HG03095 (cell line): ENCODE measurements around the gene BUB3.

Experiments
- ATAC-seq: cut with Tn5 transposase; IDR thresholded peaks from one replicate; pipeline ENCODE4 v1.9.1; 2021; ENCODE audit warnings: moderate library complexity; ENCODE audit not compliant: unreplicated experiment

The BUB3 gene

DNA sequence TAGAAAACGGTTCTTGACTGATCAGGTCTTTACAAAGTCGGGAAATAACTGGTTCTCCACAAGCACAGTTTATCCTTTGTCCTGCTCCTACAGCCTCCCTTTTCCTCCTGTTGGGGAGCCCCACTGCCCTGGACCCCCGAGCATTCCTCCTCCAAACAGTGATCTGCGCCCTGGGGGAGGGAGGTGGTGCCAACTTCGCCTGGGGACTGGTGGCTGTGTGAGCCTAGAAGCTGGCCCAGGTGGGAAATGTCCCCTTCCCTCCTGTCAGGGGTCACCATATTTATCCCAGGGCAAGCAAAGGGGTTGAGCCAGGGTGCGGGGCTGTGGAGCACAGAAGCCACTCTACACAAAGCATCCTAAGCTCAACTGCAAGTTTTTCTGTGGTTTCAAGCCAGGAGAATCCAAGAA is 13.2 kb upstream of the BUB3 start:
- no peak for ATAC-seq

DNA sequence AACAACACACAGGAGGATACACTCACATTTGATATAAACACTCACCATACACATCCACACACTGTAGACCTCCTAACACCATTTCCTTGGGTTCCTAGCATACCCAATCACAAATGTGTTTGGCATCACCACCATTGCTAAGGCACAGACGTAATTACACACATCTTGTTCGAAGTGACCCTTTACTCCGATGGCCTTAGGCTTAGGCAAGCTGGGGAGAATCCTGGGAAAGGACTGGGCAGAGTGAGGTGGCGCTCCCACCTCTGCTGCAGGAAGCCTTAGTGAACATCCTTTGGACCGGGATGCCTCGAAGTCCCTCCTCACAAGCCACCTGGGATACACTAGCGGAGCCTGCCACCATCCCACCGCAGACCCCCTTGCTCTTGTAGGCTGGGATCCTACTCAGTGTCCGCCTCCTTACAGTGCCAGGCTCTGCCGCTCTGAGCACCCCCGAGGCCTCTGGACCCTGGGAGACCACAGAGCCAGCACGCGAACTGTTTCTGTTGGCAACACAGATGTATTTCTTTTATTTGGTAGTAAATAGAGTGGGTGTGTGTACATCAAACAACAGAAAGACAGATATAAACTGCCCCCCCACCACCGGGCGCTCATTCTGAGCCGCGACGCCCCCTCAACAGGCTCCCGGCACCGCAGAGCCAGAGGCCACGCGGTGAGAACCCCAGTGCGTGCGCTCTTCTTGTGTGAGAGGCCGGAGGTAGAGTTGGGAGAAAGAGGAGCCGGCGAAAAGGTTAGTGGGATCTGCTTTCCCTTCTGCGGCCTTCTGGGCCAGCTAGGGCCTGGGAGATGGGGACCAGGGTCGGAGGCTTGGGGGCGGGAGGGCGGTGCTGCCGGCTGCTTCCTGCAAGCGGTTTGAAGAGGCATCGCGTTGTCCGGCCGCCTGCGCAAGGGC is 12.2 kb upstream of the BUB3 start:
- no peak for ATAC-seq

DNA sequence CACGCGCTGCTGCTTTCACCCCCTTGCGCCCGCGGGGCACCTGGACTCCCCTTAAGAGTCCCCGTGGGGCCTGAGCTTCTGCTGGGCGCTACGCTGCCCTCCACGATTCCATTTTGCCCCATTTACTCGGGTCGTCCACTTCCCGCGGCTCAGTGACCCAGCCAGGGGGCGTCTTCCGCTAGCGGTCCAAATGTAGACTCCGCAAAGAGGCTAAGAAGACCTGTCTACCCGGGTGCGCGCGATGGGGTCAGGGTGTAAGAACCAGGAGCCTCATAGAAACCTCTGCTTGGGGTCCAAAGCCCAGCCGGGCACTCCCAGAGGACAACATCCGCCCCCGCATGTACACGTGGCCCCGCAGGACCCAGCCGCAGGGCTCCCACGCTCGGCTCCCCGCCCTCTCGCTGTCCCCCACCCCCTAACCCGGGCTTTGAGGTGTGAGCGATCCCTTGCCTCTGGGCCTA is 11.5 kb upstream of the BUB3 start:
- ATAC-seq = no peak

DNA sequence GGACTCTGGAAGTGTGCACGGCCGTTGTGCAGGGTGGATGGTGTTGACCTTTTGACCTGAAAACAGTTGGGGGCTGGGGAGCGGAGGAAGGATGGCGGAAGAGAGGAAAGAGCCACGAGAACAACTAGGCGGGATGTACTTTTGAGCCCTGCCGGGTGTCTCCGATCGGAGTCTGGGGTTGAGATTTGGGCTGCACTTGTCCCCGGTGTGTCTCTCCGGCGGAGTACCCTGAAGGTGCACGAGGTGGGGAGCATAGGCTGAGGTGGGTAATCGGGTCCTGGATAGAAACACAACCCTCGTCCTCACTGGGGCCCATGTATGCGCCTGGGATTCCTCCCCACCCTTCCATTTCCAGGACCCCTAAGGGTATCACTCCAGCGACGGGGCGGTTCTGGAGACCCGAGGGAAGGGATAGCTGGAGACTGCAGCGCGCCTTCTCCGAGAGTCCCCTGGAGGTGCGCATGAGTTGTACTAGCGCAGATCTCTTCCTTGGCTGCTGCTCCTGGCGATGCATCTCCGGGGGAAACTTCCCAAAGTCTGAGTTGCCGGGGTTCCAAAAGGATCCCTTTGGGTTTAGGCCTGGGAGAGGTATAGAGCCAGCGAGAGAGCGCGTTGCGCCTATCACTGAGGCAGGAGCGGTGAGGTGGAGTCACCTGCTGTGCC is 10.9 kb upstream of the BUB3 start:
- no peak for ATAC-seq

DNA sequence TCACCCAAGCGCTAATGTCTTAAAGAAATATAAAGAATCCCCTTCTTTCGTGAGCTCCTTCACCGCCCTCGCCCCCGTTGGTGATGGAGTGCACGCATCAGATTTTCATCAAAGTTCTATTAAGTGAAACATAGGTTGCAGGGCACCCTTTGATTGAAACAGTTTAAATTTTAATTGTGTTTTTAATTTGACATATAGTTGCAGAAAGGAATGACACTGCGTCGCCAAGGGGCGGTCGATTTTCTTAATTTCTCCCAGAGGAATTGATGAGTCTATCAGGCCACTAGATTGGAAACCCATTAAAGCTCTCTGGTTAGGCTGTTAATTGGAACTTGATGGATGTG is 10.4 kb upstream of the BUB3 start:
- no peak for ATAC-seq

DNA sequence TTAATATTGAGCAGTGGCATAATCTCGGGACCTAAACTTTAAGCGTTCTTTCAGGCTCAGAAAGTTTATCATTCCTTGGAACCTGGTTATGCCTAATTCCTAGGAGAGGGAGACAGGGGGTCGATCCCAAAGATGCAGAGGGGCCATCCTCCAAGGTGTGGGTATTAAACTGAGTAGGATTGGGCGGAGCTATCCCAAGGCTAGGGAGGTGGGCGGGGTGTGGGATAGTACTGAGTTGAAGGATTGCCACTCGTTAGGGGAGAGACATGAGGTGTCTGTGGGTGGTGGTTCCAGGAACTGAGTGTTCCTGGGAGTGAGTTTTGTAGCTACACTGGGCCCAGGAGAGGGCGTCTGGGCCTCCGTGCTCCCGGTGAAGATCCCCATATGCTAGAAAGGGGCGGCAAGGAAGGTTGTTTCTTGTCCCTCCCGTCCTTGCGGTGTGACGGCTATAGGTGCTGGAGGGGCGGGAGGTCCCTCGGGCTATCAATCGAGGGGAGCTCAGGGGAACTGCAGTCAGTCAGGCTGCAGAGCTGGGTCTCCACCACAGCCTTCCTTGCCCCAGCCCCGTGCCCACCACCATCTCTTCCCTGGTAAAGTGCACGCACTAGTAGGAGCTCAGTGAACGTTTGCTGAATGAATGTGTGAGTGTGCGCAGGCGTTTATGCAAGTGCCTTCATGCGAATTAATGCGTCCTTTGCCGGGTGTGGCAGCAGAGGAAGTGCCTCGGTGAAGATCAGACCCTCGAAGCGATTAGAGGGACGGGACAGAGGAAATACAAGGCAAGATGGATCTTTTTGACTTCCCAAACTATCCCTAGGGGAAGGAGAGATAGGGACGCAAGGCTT is 9.3 kb upstream of the BUB3 start:
- ATAC-seq = no peak

DNA sequence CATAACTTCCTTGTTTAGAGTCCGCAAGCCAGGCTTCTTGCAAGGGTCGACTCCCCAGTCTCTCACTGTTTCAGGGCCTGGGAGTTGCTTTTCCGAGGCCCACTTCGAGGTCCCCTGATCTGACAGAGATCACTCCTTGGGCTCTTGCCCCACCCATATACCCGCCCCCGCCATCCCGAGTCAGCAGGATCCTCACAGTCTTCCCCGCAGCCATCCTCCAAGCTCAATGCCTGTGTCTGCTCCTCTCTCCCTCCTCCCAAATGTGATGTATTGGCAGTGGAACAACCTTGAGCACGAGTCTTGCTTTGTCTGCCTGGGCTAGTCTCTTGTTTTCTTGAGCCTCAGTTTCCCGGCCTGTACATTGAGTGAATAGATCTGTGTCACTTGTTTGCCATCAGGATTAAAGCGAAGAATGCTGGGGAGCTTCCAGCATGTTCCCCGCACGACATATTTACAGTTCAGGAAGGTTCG is 8.6 kb upstream of the BUB3 start:
- no peak for ATAC-seq

DNA sequence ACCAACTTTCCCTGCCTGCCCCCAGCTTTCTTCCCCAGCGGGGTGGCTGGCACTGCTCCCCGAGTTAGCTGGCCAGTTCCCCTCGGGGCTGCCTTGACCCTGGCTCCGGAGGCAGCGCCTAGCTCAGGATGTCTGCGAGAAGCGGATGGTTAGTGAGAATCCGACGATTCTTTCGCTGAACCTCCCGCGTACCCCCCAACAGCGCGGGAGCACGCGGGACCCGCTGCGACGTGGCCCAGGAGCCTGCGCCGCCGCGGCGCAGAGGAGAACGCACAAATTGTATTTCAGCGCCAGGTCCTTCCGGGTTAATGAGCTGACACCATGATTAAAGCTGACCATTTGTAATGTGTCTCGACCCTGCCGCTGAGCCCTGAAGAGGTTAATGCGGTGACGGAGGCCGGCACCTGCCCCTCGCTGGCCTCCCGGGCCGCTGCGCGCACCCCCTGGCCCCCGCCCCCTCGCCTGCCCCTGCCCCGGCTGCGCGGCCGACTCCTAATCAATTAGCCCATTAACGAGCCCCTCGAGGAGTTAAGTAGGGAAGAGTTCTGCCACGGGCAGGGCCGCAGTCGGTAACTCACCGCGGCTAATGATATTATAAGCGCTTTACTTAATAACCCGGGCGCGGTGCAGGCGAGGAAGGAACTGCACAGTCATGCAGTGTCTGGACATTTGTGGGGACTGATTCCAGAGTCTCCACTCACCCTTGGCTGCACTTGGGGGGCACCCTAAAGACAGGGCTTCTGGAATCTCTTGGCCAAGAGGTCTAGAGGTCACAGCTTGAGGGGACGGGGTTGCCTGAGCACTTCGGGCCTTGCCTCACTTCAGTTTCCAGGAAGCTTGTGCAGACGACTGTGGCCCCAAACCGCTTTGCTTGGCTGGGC is 7.9 kb upstream of the BUB3 start:
- ATAC-seq = no peak

DNA sequence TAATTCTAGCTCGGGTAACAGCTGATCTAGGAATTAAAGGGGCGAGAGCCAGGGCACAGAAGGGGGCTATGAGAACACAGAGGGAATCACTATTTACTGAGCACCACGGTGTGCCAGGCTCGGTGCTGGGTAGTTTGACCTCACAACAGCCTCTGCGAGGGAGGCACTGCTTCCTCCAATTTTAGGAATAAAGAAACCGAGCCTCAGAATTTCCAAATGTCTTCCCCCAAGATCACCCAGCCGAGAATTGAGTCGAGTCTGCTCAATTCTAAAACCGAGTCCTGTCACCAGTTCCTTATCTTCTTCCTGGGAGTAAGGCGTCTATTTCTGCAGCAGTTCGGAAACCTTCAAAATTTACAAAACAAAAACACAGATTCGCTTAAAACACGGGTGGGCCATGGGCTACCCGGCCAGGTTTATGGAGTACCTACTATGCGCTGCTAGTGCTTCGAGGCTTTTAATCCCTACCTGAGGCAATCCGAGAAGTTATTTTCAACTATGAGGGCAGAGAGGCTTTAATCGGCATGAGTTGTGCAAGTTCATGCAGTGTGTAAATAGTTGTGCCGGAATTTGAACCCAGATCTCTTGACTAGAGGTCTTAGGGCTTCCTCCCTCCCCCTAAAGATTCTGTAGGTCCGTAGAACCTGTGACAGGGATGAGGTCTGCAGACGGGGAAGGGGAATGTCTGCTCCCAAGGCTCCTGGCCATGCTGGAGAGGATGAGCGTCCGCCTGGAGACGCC is 7.1 kb upstream of the BUB3 start:
- no peak for ATAC-seq

DNA sequence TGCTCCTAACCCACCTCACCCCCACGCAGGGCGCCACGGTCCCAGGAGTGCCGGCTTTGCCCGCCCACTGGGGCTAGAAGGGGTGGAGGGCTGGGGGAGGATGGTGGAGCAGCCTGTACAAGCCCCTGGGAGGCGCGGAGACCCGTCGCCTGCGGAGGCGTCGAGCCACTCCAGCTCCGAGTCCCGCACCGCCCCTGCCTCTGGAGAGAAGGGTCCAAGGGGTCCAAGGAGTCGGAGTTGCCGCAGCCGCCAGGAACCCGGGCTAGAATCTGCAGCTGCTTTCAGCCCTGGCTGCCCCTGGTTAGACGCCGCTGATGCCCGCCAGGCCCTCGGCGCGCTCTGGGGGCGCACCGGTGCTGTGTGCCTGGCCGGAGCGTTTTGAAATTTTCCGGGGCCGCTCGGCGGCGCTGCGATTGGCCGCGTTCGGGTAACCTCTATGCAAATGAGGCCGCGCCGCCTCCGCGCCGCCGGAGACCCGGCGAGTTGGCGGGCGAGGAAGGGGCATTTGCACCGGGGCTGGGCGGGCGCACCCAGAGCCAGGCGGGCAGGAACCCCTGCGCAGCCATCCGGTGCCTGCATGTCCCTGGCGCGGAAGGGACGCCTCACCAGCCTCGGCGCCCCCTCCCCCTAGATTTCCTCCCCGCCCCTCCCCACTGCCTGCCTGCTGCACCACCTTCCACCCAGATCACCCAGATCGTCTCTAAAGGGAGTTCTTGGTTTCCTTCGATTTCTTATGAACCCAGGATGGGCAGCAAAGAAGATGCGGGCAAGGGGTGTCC is 6.4 kb upstream of the BUB3 start, which contains the start of gene HMX2:
Gene HMX2, plus strand, starts transcription at position 502 of the 779 bp plus-strand sequence. Its CDS starts 243 bp downstream, at position 745.
- no peak for ATAC-seq

DNA sequence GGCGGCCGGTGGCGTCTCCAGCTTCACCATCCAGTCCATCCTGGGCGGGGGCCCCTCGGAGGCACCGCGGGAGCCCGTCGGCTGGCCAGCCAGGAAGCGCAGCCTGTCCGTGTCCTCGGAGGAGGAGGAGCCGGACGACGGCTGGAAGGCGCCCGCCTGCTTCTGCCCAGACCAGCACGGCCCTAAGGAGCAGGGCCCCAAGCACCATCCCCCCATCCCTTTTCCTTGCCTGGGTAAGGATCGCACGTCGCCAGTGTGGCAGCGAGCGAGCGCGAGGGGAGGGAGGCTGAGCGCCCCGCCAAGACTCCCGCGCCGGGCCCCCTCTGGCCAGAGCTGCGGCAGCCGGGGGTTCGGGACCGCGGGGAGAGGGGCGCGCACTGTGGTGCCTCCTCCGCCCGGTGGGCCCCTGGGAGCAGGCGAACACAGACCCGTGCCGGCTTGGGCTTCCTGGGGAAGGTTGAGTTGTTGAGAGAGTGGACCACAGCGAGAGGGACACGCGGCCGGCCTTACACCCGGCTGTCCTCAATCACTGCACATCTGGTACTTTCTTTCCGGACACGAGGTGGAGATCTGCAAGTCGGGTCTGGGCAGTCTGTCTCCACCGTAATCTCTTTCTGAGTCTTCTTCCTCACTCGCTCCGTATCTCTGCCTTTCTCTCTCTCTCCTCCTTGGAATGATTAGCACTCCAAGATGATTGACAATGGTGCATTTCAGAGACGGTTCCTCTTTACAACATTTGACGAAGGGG is 5.6 kb upstream of the BUB3 start:
- ATAC-seq = no peak

DNA sequence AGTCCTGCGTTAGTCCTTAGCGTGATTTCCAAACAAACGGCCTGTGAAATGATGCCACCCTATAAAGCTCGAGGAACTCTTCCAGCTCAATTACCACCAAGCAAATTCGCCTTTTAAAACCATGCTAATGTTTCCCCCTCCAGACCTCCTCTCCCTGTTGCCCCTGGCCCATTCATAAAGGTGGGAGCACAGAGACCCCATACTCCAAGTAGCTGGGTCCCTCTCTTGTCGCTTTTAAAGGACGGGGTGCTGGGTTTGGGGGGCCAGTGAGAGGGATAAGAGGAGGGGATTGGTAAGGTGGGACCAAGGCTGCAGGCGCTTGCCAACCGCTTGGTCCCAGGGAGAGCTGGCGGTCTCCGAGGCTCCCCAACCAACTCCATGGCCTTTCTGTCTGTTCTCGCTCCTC is 5.0 kb upstream of the BUB3 start:
- no peak for ATAC-seq

DNA sequence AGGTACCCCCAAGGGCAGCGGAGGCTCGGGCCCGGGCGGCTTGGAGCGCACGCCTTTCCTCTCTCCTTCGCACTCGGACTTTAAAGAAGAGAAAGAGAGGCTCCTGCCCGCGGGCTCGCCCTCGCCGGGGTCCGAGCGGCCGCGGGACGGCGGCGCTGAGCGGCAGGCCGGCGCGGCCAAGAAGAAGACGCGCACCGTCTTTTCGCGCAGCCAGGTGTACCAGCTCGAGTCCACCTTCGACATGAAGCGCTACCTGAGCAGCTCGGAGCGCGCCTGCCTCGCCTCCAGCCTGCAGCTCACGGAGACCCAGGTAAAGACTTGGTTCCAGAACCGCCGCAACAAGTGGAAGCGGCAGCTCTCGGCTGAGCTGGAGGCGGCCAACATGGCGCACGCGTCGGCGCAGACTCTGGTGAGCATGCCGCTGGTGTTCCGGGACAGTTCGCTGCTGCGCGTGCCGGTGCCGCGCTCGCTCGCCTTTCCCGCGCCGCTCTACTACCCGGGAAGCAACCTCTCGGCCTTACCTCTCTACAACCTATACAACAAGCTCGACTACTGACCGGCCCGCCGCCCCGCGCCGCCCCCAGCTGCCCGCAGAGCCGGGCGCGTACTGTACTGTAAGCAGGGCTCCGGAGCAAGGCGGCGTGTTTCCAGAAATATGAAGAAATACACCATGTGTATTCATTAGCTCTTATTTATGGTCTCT is 4.5 kb upstream of the BUB3 start:
- no peak for ATAC-seq

DNA sequence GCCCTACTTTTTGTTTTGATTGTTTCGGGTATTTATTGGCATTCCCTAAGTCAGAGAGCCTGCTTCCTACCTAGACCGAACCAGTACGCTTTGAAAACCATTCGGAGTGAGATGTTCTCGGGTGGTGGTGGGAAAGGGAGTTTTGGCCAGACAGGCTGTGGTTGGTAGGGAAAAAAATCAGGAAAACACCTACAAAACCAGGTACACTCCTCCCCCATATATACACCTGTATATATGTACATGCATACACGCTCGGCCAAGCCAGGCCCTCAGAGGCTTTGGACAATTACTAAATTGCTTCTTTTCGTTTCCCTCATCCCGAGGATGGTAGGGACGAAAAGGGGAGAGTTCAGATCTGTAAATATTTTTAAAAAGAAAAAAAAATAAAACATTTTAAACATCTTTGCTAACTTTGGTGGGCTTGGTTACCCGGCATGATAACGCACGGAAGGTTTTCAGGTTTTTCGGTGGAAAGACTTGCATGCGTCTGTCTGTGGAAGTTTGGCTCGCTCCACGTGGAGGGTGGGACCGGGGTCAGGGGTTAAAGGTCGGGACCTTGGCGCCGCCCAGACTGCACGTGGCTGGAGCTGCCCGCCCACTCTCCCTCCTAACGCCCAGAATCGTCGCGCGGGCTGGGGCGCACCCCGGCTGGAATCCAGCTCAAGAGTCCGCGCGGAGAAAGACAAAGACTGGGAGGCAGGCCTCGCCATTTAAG is 3.8 kb upstream of the BUB3 start:
- ATAC-seq = no peak

DNA sequence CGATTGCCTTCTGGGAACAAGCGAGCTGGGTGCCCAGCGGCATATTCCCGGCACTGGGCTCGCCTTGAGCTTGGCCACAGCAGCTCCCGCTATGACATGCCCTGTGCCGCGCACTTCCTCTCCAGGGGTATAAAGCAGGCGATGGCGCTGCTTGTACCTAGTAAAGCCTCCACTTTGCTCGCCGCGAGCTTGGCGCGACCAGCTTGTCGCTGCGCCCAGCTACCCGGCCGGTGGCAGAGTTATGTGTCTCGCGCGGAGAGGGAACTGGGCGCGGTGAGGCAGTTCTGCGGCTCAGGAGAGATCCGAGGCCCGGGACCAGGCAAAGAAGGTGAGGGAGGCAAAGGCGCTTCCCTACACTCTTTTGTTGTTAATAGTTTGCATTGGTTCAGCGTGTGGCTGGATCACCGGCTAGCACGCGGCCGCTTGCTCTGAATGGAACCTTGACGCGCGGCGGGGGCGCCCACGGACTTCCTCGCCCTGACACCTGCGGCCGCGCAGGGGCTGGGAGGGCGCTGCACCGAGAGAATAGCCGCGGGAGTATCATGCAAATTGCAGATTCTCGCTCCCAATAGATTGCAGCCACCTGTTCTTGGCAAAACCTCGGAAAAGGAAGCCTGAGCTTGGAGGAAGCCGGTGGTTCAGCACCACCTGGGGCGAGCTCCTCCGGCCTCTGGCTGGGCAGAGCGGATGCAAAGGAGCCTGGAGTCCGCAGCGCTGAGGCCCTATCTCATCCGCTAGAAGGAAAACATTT is 3.0 kb upstream of the BUB3 start:
- no peak for ATAC-seq

DNA sequence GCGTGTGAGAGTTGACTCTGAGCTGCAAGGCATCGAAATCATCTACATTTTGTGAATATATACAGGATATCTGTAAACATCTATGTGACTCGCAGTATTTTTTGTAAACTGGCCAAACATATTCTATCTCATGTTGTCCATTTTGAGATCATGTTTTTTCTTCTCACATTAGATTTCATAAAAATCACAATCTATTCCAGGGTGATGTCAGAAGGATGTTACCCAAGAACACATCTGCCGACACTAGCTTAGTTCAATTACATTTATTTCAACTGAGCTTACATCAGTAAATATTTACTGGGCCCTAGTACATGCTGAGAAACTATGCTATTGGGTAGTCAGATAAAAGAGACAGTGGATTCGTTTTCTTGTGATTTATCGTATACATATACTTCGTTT is 2.5 kb upstream of the BUB3 start:
- no peak for ATAC-seq
